HUES6 (cell line): Measurements from ENCODE around the gene HPCAL4.
A peak's percentile ranks its signal among the peaks of the same experiment; 100 is the strongest.

ENCODE experiments used
- H3K27ac ChIP-seq: 2 replicates; pipeline ENCODE4 v1.7.0; 2013; ENCODE audit warnings: low read depth, mild to moderate bottlenecking, low read length, inconsistent platforms
- H3K27me3 ChIP-seq: 2 replicates; pipeline ENCODE4 v1.6.1; 2013; ENCODE audit warnings: low read length; ENCODE audit not compliant: control insufficient read depth, insufficient read depth
- H3K36me3 ChIP-seq: 2 replicates; pipeline ENCODE4 v1.6.1; 2013; ENCODE audit warnings: low read length; ENCODE audit not compliant: control insufficient read depth, insufficient read depth
- H3K4me1 ChIP-seq: 2 replicates; pipeline ENCODE4 v1.6.1; 2013; ENCODE audit warnings: low read length; ENCODE audit not compliant: control insufficient read depth, insufficient read depth
- H3K4me3 ChIP-seq: 2 replicates; pipeline ENCODE4 v1.5.1; 2013; ENCODE audit warnings: low read depth, low read length
- H3K9ac ChIP-seq: one replicate; pipeline ENCODE4 v1.6.1; 2013; ENCODE audit warnings: mild to moderate bottlenecking, low read length
- H3K9me3 ChIP-seq: 2 replicates; pipeline ENCODE4 v1.6.1; 2013; ENCODE audit warnings: low read depth, low read length; ENCODE audit not compliant: control insufficient read depth, insufficient read depth

HPCAL4 gene

DNA sequence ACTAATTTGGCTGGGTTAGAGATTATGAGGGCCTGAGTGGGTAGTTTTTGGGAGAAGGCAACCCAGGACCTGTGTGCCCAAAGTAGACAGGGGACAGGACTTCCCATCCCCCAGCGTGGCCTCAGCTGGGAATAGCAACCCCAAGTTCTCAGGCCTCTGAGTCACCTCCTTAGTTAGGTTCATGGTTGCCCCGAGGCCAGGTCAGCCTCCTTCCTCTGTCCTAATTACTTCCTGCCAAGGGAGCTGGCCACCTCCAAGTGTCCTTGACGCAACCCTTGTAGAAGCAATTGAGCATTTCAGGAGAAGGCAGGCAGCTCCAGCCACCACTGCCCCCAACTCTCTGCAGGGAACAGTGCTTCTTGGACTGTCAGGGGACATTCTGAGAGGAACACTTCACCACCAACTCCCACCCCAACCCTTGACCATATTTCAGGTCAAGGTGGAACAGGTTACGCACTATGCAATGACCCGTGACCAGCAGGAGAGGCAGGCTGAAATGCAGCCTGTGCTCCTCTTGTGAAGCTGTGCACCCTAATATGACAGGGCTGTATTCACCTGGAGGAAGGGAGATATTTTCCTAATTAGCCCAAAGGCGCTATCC lies 14.2 kb downstream of the HPCAL4 start:
- Histone ChIP-seq H3K9me3 (no peaks in the 10 kb centered on the region), H3K9ac (no peak overlapping the region), H3K36me3 (no peaks in the 10 kb centered on the region), H3K27ac (no peak overlapping the region), H3K4me3 (no peak overlapping the region), H3K27me3 (peaks cover 99% of the 10 kb centered on the region), H3K4me1 (no peaks in the 10 kb centered on the region)

DNA sequence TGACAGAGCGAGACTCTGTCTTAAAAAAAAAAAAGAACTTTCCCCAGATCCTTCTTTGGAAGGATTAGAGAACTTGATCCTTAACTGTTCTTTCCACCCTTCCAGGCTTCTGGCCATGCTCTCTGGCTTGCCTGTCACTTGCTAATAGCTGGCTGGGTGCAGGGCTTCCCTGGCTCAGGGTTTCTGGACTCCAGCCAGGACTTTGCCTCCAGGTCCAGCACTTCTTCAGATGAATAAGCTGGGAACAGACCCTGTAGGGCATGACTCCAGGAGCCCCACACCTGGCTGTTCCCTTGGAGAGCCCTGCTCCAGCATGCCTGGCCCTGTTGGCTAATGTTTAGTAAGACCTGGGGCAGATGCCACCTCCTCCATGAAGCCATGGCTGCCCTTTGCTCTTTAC lies 16.0 kb downstream of the HPCAL4 start:
- no peak overlapping the region for H3K27ac ChIP-seq
- H3K27me3 ChIP-seq: peaks cover 99% of the 10 kb centered on the region
- no peak overlapping the region for H3K9ac ChIP-seq
- H3K4me1 ChIP-seq: peaks cover 4% of the 10 kb centered on the region; the same call in 1 of the 2 replicates
- H3K36me3 ChIP-seq: no peaks in the 10 kb centered on the region
- no peaks in the 10 kb centered on the region for H3K9me3 ChIP-seq
- no peak overlapping the region for H3K4me3 ChIP-seq

GRCh38 chr1:39673215-39673614 lies 18.0 kb downstream of the HPCAL4 start:
- no peak overlapping the region for H3K27ac ChIP-seq
- no peaks in the 10 kb centered on the region for H3K9me3 ChIP-seq
- H3K4me3 ChIP-seq: no peak overlapping the region
- no peak overlapping the region for H3K9ac ChIP-seq
- peaks cover 99% of the 10 kb centered on the region for H3K27me3 ChIP-seq
- peaks cover 4% of the 10 kb centered on the region; the same call in 1 of the 2 replicates for H3K4me1 ChIP-seq
- H3K36me3 ChIP-seq: no peaks in the 10 kb centered on the region

DNA sequence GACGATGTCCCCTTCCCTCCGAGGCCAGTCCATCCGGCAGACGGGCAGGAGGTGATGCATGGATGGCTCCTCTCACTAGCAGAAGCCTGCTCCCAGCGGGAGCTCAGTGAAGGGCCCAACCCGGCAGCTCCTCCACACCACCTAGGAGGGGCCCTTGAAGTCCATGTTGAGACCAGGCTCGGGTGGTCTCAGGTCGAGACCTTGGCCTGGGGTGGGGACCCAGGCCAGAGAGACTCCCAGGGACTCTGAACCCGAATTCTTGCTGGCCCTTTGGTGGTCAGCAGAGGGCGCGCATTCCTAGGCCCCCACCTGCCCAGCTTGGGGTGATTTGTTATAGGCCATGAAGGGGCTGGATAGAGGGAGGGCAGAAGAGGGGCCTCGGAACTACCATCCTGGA lies 18.7 kb downstream of the HPCAL4 start:
- H3K4me1 ChIP-seq: peaks cover 4% of the 10 kb centered on the region; the same call in 1 of the 2 replicates
- no peak overlapping the region for H3K27ac ChIP-seq
- peaks cover 99% of the 10 kb centered on the region for H3K27me3 ChIP-seq
- H3K4me3 ChIP-seq: peak overlapping the region; percentile 52
- H3K9ac ChIP-seq: no peak overlapping the region
- no peaks in the 10 kb centered on the region for H3K36me3 ChIP-seq
- H3K9me3 ChIP-seq: no peaks in the 10 kb centered on the region

GRCh38 chr1:39671793-39672550 lies 19.3 kb downstream of the HPCAL4 start, which contains the start of gene NT5C1A:
Gene NT5C1A, minus strand, starts transcription at chr1:39672107. Its CDS starts 69 bp downstream, at chr1:39672038.
- peaks cover 99% of the 10 kb centered on the region for H3K27me3 ChIP-seq
- H3K36me3 ChIP-seq: no peaks in the 10 kb centered on the region
- H3K9ac ChIP-seq: no peak within 1 kb of the TSS
- peaks cover 4% of the 10 kb centered on the region; the same call in 1 of the 2 replicates for H3K4me1 ChIP-seq
- H3K27ac ChIP-seq: no peak within 1 kb of the TSS
- H3K9me3 ChIP-seq: no peaks in the 10 kb centered on the region
- peak within 1 kb of the TSS; percentile 52 for H3K4me3 ChIP-seq

DNA sequence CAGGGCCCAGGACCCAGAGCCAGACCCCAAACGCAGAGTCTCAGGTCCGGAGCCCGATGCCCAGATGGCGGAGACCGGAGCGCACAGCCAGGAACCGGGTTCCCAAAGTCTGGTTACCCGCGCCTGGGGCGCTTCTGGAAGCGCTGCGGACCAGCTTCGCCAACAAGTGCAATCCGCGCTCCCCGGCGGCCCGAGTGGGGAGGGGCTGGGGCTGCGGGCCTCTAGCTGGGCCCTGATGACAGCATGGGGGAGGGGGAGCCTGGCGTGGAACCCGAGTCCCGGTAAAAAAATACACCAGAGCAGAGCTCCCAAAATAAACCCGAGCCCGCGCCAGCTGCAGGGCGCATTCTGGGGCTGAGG lies 19.8 kb downstream of the HPCAL4 start:
- Histone ChIP-seq H3K9me3 (no peaks in the 10 kb centered on the region), H3K9ac (no peak overlapping the region), H3K4me3 (peak overlapping the region; percentile 52), H3K4me1 (peaks cover 4% of the 10 kb centered on the region; the same call in 1 of the 2 replicates), H3K27me3 (peaks cover 99% of the 10 kb centered on the region), H3K36me3 (no peaks in the 10 kb centered on the region), H3K27ac (no peak overlapping the region)

DNA sequence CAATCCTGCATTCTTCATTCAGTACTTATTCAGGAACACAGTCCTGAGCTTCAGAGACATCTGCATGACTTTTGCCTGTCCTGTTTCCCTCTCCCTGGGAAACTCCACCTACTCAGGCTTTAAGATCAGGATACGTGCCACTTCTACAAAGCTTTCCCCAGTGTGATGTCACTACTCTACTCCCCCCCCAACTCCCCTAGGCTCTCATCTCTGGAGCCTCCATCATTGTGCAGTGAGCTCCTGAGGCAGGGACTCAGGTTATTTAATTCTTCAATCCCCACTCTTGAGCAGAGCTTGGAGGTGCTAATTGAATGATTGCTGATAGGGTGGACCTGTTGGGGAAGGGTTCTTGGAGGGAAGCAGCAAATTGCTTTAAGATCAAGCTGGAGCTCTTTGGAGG lies 20.5 kb downstream of the HPCAL4 start:
- Histone ChIP-seq H3K36me3 (no peaks in the 10 kb centered on the region), H3K27me3 (peaks cover 99% of the 10 kb centered on the region), H3K9ac (no peak overlapping the region), H3K9me3 (no peaks in the 10 kb centered on the region), H3K27ac (no peak overlapping the region), H3K4me3 (no peak overlapping the region), H3K4me1 (peaks cover 4% of the 10 kb centered on the region; the same call in 1 of the 2 replicates)

GRCh38 chr1:39668894-39669293 lies 22.3 kb downstream of the HPCAL4 start:
- H3K4me1 ChIP-seq: peaks cover 4% of the 10 kb centered on the region; the same call in 1 of the 2 replicates
- peaks cover 95% of the 10 kb centered on the region for H3K27me3 ChIP-seq
- no peak overlapping the region for H3K4me3 ChIP-seq
- H3K9ac ChIP-seq: no peak overlapping the region
- no peaks in the 10 kb centered on the region for H3K36me3 ChIP-seq
- no peaks in the 10 kb centered on the region for H3K9me3 ChIP-seq
- no peak overlapping the region for H3K27ac ChIP-seq

DNA sequence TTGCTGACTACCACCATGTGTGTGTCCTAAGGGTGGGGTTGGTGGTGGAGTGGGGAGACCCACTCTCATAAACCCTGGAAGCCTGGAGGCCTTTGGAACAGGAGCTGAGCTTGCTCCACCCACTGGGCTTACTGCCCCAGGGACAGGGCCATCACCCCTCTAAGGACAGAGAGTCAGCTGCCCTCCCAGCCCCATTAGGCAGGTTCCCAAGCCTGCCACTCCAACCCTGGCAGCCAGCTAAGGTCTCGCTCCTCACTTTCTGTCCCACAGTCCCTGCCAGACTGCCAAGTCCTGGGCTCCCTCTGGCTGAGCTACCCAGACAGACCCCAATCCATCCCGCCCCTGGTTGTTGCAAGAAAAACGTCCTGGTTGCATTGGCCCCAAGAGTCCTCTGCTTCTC lies 23.1 kb downstream of the HPCAL4 start:
- H3K4me1 ChIP-seq: peaks cover 4% of the 10 kb centered on the region; the same call in 1 of the 2 replicates
- no peak overlapping the region for H3K4me3 ChIP-seq
- no peak overlapping the region for H3K27ac ChIP-seq
- H3K9me3 ChIP-seq: no peaks in the 10 kb centered on the region
- H3K9ac ChIP-seq: no peak overlapping the region
- peaks cover 95% of the 10 kb centered on the region for H3K27me3 ChIP-seq
- no peaks in the 10 kb centered on the region for H3K36me3 ChIP-seq

GRCh38 chr1:39666772-39667171 lies 24.5 kb downstream of the HPCAL4 start:
- H3K27ac ChIP-seq: no peak overlapping the region
- H3K4me3 ChIP-seq: no peak overlapping the region
- H3K9me3 ChIP-seq: no peaks in the 10 kb centered on the region
- H3K27me3 ChIP-seq: peaks cover 95% of the 10 kb centered on the region
- H3K36me3 ChIP-seq: no peaks in the 10 kb centered on the region
- H3K4me1 ChIP-seq: peaks cover 4% of the 10 kb centered on the region; the same call in 1 of the 2 replicates
- H3K9ac ChIP-seq: no peak overlapping the region

DNA sequence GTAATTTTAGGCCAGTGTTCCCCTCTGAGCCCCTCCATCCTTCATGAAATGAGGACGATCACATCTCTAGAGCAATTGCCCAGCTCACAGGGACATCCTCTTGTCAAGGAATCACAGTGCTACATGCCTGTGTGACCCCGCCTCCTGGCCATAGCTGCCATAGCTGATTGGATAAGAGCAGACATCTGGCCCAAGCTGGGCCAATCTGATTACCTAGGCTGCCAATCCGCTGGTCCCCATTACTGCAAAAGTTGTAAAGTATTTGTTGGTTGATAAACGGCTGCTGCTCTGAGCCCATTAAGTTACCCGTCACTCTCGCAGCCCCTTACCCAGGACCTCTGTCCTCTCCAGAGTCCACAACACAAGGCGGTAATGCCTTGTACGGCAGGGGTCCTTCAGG lies 27.7 kb downstream of the HPCAL4 start:
- Histone ChIP-seq H3K27me3 (peaks cover 95% of the 10 kb centered on the region), H3K36me3 (no peaks in the 10 kb centered on the region), H3K27ac (no peak overlapping the region), H3K9ac (no peak overlapping the region), H3K9me3 (no peaks in the 10 kb centered on the region), H3K4me3 (no peak overlapping the region), H3K4me1 (no peaks in the 10 kb centered on the region)
